IPS-18a (cell line): ENCODE measurements around the gene AGAP1.

ENCODE experiments used
- H3K27ac ChIP-seq: one replicate; pipeline ENCODE4 v1.5.1; 2013; ENCODE audit warnings: low read length
- H3K27me3 ChIP-seq: one replicate; pipeline ENCODE4 v1.6.1; 2013; ENCODE audit warnings: mild to moderate bottlenecking, low read length; ENCODE audit not compliant: control insufficient read depth, insufficient read depth
- H3K36me3 ChIP-seq: one replicate; pipeline ENCODE4 v1.6.1; 2013; ENCODE audit warnings: low read depth, low read length; ENCODE audit not compliant: control insufficient read depth
- H3K4me1 ChIP-seq: one replicate; pipeline ENCODE4 v1.6.1; 2013; ENCODE audit warnings: low read depth, low read length; ENCODE audit not compliant: control insufficient read depth
- H3K4me3 ChIP-seq: one replicate; pipeline ENCODE4 v1.5.1; 2013; ENCODE audit warnings: low read length
- H3K9ac ChIP-seq: one replicate; pipeline ENCODE4 v1.6.1; 2013; ENCODE audit warnings: mild to moderate bottlenecking, low read length, moderate library complexity
- H3K9me3 ChIP-seq: one replicate; pipeline ENCODE4 v1.6.1; 2013; ENCODE audit warnings: low read depth, low read length; ENCODE audit not compliant: control insufficient read depth

Gene AGAP1

DNA sequence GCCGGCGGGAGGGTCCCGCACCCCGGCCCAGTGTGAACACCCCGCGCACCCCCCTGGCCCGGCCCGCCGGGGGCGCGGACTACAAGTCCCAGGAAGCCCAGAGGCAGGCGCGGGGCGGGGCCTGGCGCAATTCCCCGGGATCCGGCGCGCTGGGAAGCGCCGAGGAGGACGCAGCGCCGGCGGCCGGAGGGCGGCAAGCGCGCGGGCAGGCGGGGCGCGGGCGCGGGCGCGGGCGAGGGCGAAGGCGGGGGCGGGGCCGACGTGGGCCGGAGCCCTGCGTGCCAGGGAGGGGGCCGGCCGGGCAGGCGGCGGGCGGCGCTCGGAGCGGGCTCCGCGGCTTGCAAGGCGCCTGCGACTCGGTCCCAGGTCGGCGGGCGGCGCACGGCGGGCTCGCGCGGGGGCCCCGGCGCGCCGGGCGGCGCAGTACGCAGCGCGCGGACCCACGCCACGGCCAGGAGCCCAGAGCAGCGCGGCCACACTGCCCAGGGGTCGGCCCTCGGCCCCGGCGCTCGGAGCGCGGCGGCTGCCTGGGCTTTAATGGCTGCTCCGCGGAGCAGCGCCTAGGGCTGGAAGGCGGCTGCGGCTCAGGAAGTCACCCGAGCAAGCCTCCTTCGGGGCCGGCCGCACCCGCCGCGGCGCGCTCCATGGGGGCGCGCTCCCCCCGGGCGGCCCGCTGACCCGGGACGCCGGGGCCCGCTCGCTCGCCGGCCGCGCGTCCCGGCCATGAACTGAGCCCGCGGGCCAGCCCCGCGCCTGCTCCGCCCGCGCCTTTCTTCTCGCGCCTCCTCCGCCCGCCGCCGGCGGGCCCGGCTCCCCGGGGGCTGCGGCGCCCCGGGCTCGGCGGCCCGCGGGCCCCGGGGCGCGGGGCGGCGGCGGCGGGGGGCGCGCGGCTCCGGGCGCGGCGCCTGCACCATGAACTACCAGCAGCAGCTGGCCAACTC lies at the start of gene AGAP1:
TSS of gene AGAP1 (plus strand) at position 269 of the 941 bp plus-strand sequence.
- Histone ChIP-seq H3K36me3 (no peaks in the 10 kb centered on the region), H3K9ac (peak within 1 kb of the TSS; percentile 54), H3K27ac (no peak within 1 kb of the TSS), H3K9me3 (no peaks in the 10 kb centered on the region), H3K27me3 (peaks cover 32% of the 10 kb centered on the region), H3K4me3 (peak within 1 kb of the TSS; percentile 77), H3K4me1 (no peaks in the 10 kb centered on the region)

DNA sequence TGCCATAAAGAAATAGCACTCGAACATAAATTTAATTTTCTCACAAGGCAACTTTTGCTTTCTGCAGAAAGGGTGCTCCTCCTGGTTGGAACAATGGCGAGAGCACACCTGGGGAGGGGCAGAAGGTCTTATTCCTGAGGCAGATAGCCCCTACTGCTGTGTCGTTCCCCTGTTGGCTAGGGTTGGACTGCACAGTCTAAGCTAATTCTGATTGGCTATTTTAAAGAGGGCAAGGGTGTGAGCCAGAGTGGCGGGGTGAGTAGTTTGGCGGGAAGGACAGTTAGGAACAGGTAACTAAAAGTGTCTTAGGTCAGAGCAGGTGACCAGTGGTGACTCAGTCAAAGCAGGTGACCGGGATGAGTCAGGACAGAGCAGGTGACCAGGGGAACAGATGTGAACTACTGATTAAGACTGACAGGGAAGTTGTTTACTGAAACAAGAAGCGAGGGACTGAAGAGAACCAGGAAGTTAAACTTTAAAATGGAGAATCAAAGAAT lies 49.7 kb upstream of the AGAP1 start:
- no peaks in the 10 kb centered on the region for H3K36me3 ChIP-seq
- H3K27ac ChIP-seq: no peak overlapping the region
- no peaks in the 10 kb centered on the region for H3K9me3 ChIP-seq
- no peaks in the 10 kb centered on the region for H3K4me1 ChIP-seq
- H3K27me3 ChIP-seq: no peaks in the 10 kb centered on the region
- H3K9ac ChIP-seq: no peak overlapping the region
- H3K4me3 ChIP-seq: no peak overlapping the region

DNA sequence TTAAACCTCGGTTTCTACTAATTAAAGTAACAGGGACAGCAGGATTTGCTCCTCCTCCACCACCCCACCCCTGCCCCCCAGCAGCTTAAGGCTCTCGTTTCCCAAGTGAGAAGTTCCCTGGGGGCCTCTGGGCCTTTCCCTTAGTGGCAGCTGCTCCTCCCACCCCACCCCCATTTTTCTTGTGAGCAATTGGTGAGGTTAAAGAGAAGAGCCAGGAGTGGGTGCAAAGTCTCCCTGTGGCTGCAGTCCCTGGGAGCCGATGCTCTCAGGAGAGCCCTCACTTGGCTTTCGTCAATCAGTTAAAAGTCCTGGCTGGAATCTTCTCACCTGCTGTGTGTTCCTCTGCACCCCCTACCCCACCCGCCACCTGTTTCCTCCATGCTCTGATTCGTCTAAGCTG lies 48.7 kb upstream of the AGAP1 start:
- Histone ChIP-seq H3K4me3 (no peak overlapping the region), H3K27me3 (no peaks in the 10 kb centered on the region), H3K4me1 (no peaks in the 10 kb centered on the region), H3K9me3 (no peaks in the 10 kb centered on the region), H3K9ac (no peak overlapping the region), H3K36me3 (no peaks in the 10 kb centered on the region), H3K27ac (no peak overlapping the region)

DNA sequence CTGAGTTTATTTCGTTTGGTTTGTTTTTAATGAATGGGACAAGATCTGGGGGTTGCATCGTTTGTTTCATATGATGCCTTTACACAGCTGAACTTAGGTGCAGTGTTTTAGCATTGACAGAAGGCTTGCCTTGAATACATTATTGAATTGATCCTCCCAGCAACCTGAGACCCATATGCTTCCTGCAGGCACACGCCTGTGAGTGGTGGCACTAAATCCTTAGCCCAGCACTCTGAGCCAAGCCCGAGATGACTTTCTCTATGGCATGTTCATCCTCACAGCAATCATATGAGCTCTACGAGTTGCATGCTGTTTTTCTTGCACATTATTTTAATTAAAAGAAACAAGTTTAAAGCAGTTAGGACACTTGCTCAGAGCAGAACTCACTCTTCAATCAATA lies 47.8 kb upstream of the AGAP1 start:
- Histone ChIP-seq H3K9ac (no peak overlapping the region), H3K4me3 (no peak overlapping the region), H3K27ac (no peak overlapping the region), H3K27me3 (no peaks in the 10 kb centered on the region), H3K4me1 (no peaks in the 10 kb centered on the region), H3K36me3 (no peaks in the 10 kb centered on the region), H3K9me3 (no peaks in the 10 kb centered on the region)

DNA sequence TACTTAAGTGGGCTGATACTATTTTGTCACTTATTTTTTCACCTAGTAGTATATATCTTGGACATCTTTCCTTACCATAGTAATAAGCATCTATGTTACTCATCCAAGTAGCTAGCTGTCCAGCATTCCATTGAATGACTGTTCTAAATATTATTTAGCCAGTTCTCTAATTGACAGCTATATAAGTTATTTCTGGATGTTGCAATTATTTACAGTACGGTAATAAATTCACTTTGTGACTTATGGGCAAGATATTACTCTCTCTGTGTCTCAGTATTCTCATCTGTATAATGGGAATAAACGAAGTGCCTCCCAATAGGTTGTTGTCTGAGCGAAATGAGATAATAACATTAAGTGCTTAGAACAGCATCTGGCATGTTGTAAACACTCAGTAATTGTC lies 46.6 kb upstream of the AGAP1 start:
- Histone ChIP-seq H3K9ac (no peak overlapping the region), H3K27ac (no peak overlapping the region), H3K4me3 (no peak overlapping the region), H3K4me1 (no peaks in the 10 kb centered on the region), H3K27me3 (no peaks in the 10 kb centered on the region), H3K36me3 (no peaks in the 10 kb centered on the region), H3K9me3 (no peaks in the 10 kb centered on the region)

DNA sequence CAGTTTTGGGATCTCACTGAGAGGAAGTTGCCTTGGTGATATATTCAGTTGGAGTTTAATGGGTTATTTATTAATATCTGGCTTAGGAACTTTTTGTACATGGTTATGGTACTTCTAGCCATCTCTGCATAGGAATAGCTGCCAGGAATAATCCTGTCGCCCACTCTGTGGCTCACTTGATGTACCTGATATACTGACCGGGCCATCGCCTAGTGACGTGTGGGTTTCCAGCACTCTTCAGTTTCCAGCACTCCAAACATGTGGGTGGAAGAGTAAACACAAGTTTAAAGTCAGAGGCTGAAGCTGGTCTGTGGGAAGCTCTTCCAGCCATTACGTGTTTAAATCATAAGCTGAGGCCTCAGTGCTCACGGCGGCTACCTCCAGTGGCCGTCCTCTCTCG lies 44.3 kb upstream of the AGAP1 start:
- no peaks in the 10 kb centered on the region for H3K36me3 ChIP-seq
- H3K9ac ChIP-seq: no peak overlapping the region
- H3K4me1 ChIP-seq: no peaks in the 10 kb centered on the region
- H3K27me3 ChIP-seq: no peaks in the 10 kb centered on the region
- H3K4me3 ChIP-seq: no peak overlapping the region
- no peak overlapping the region for H3K27ac ChIP-seq
- H3K9me3 ChIP-seq: no peaks in the 10 kb centered on the region

DNA sequence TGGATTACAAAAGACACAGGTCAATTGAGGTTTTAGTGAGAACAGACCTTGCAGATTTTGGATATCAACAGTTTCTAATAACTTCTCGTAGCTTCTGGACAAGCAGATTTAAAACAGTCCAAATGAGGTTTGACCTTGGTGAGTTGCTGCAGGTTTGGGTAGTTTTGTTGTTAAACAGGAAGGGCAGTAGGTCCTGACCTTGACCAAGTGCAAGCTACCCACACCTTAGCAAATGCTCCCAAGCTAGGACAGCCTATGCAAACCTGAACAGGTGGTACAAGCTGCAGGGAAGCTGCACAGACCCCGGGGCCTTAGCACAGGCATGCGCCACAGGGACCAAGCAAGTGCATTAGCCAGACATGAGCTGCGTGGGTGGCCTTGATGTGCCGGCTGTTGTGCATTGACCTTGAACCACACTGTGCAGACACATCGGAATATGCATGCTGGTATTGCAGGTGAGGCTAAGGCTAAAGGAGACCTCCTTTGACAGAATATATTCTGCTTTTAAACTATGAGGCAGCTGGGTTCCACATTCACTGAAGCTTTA lies 40.2 kb upstream of the AGAP1 start:
- H3K27ac ChIP-seq: no peak overlapping the region
- no peak overlapping the region for H3K9ac ChIP-seq
- H3K4me3 ChIP-seq: no peak overlapping the region
- no peaks in the 10 kb centered on the region for H3K36me3 ChIP-seq
- H3K9me3 ChIP-seq: no peaks in the 10 kb centered on the region
- no peaks in the 10 kb centered on the region for H3K27me3 ChIP-seq
- H3K4me1 ChIP-seq: no peaks in the 10 kb centered on the region

DNA sequence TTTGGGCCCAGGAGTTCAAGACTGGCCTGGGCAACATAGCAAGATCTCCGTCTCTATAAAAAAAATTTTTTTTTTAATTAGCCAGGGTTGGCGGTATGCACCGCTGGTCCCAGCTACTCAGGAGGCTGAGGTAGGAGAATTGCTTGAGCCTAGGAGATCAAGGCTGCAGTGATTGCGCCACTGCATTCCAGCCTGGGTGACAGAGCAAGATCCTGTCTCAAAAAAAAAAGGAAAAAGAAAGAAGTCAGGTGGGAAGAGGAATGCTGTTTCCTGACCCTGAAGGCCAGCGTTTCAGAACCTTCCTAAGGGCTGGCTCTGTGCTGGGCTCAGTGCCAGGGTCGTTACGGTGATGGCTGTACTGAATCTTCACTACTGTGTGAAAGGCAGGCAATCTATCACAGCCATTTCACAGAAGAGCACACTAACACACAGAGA lies 35.0 kb upstream of the AGAP1 start:
- Histone ChIP-seq H3K36me3 (no peaks in the 10 kb centered on the region), H3K4me3 (no peak overlapping the region), H3K27me3 (no peaks in the 10 kb centered on the region), H3K9ac (no peak overlapping the region), H3K9me3 (no peaks in the 10 kb centered on the region), H3K27ac (no peak overlapping the region), H3K4me1 (no peaks in the 10 kb centered on the region)

DNA sequence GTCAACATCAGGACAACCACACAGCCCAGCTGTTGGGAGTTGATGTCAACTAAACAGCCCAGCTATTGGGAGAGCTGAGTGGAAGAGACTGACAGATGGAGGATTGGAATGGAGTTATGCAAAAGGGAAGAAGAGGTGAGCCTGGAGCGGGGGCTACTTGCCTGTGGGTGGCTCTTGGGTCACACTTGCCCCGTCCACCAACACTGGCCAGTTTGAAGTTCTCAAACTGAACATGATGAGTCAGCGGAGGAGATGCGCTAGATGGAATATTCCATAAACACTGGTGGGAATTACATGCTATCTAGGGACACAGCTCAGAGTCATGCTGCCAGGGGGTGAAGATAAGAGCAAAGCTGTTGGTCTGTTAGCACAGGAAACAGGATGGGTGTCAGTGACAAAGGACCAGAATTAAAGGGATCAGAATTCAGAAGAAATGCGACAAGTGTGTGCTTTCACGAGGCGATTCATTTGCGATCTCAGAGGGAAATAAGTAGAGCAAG lies 33.2 kb upstream of the AGAP1 start:
- Histone ChIP-seq H3K4me3 (no peak overlapping the region), H3K9ac (no peak overlapping the region), H3K27ac (no peak overlapping the region), H3K36me3 (no peaks in the 10 kb centered on the region), H3K27me3 (no peaks in the 10 kb centered on the region), H3K4me1 (no peaks in the 10 kb centered on the region), H3K9me3 (no peaks in the 10 kb centered on the region)

DNA sequence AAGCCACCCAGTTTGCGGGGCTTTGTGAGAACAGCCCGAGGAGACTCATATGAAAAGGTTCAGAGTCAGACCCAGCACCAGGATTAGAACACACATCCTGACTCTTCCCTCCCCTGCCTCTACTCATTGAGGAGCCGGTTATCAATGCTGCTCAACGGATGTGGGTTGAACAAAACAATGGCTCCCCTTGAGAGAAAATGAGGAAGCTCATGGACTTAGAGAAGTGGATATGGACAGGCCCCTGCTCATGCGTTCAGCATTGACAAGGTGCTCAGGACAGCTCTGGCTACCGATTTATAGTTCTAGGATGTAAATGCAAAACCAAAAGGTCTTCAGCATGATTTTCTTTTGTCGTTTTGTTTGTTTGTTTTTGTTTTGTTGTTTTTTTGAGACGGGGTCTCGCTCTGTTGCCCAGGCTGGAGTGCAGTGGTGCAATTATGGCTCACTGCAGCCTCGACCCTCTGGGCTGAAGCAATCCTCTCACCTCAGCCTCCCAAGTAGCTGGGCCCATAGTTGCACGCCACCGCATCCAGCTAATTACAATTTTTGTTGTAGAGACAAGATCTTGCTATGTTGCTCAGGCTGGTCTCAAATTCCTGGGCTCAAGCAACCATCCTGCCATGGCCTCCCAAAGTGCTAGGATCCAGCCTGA lies 32.0 kb upstream of the AGAP1 start:
- H3K4me1 ChIP-seq: no peaks in the 10 kb centered on the region
- no peaks in the 10 kb centered on the region for H3K36me3 ChIP-seq
- no peak overlapping the region for H3K27ac ChIP-seq
- H3K27me3 ChIP-seq: no peaks in the 10 kb centered on the region
- H3K9ac ChIP-seq: no peak overlapping the region
- no peak overlapping the region for H3K4me3 ChIP-seq
- no peaks in the 10 kb centered on the region for H3K9me3 ChIP-seq

DNA sequence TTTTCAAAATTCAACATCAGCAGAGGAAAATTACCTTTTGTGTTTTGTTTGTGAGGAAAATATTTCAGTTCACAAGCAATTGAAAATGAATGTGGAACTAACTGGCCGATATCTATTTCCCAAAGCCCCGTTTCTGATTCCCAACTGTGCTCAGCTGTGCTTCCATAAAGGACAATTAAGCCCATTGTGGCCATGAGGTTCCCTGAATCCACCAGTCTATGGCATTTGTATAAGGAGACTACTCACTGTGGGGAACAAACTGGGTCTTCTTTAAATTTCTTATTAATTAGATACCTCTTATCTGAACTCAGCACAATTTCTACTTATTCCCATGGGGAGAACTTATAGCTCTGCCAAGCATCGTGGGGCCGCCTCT lies 31.4 kb upstream of the AGAP1 start:
- Histone ChIP-seq H3K4me3 (no peak overlapping the region), H3K27ac (no peak overlapping the region), H3K27me3 (no peaks in the 10 kb centered on the region), H3K4me1 (no peaks in the 10 kb centered on the region), H3K9ac (no peak overlapping the region), H3K9me3 (no peaks in the 10 kb centered on the region), H3K36me3 (no peaks in the 10 kb centered on the region)
